Activated T-helper 9 cell treated with anti-CD3 and anti-CD28 coated beads, Interleukin-2, amount 50 U/mL, for 16 hours (primary cell): ENCODE results near the gene LMBR1L.
"Not testable (repeated sequence)": the region's sequence is repeated elsewhere in the genome, so short reads cannot be mapped to it uniquely, and the experiment has no call there.

Experiments
- DNase-seq: peaks from one replicate; pipeline ENCODE4 v3.0.0-alpha.2; 2020; ENCODE audit warnings: low read depth

Gene LMBR1L

GRCh38 chr12:49088150-49088931 is 22.3 kb downstream of the LMBR1L start:
- peak; percentile 53 for DNase-seq

- DNase-seq: no peak
Measured at GRCh38 chr12:49086116-49086515, 24.5 kb downstream of the LMBR1L start.

GRCh38 chr12:49084438-49084837 is 26.2 kb downstream of the LMBR1L start:
- no peak for DNase-seq

- no peak for DNase-seq
Measured at GRCh38 chr12:49079793-49080192, 30.9 kb downstream of the LMBR1L start.

- DNase-seq: no peak
Measured at GRCh38 chr12:49070971-49071370, 39.7 kb downstream of the LMBR1L start.

GRCh38 chr12:49069507-49070346 is 40.9 kb downstream of the LMBR1L start, which contains the start of gene RHEBL1:
TSS of gene RHEBL1 (minus strand) at chr12:49069979. CDS start at chr12:49069785, 194 bp downstream.
- peak; percentile 99 for DNase-seq

GRCh38 chr12:49068879-49069506 is 41.7 kb downstream of the LMBR1L start:
- no peak for DNase-seq

- no peak for DNase-seq
Measured at GRCh38 chr12:49066120-49066519, 44.5 kb downstream of the LMBR1L start.

- DNase-seq: no peak
Measured at GRCh38 chr12:49064767-49065152, 45.9 kb downstream of the LMBR1L start.

- DNase-seq: not testable (repeated sequence)
Measured at GRCh38 chr12:49061916-49062315, 48.7 kb downstream of the LMBR1L start.

GRCh38 chr12:49061157-49061650 is 49.4 kb downstream of the LMBR1L start:
- no peak for DNase-seq

GRCh38 chr12:49060237-49061156 is 50.1 kb downstream of the LMBR1L start, which contains the start of gene KMT2D:
TSS of gene KMT2D (minus strand) at chr12:49060794. CDS start at chr12:49055324, 5,470 bp downstream.
- DNase-seq: peak; percentile 84

GRCh38 chr12:49059299-49060171 is 51.1 kb downstream of the LMBR1L start:
- no peak for DNase-seq

- no peak for DNase-seq
Measured at GRCh38 chr12:49059045-49059298, 51.7 kb downstream of the LMBR1L start.

GRCh38 chr12:49058366-49059044 is 52.1 kb downstream of the LMBR1L start:
- DNase-seq: no peak

GRCh38 chr12:49057888-49058287 is 52.8 kb downstream of the LMBR1L start:
- DNase-seq: no peak

GRCh38 chr12:49055978-49056754 is 54.5 kb downstream of the LMBR1L start:
- DNase-seq: no peak

GRCh38 chr12:49055092-49055491 is 55.6 kb downstream of the LMBR1L start:
- DNase-seq: no peak

- no peak for DNase-seq
Measured at GRCh38 chr12:49054524-49054923, 56.1 kb downstream of the LMBR1L start.
